OCI-LY7 (cell line): ENCODE results near the gene ANKRD13D. TPM values are rescaled to one million over a fixed set of nuclear protein-coding genes. Genes with fewer than 3 reads are reported as not detected.
A peak's percentile ranks its signal among the peaks of the same experiment; 100 is the strongest.

Experiments
- BruUV-seq: library from RNA; stranded (reverse); fragments of 400-500 nt; replicated peaks from 2 replicates; lab custom pipeline; 2021; lab: Mats Ljungman, UMichigan
- CTCF ChIA-PET: fragments of 300-600 bp; sonication (Branson Sonifier 250); formaldehyde crosslinking; loops from one replicate; lab custom pipeline; 2022; ENCODE audit warnings: antibody characterized with exemption; ENCODE audit not compliant: unreplicated experiment; lab: Charles Lee
- POLR2A ChIA-PET: fragments of 300-600 bp; sonication (Branson Sonifier 250); formaldehyde crosslinking; loops from one replicate; lab custom pipeline; 2022; ENCODE audit warnings: antibody characterized with exemption; lab: Charles Lee
- DNase-seq: peaks from one replicate; pipeline ENCODE4 v3.0.0-alpha.2; 2015; ENCODE audit warnings: low spot score
- H2AFZ ChIP-seq: fragments of 200-600 bp; sonication (generic), shearing (Covaris generic); 2 replicates; pipeline ENCODE4 v1.6.1; 2014; ENCODE audit warnings: mild to moderate bottlenecking, antibody characterized with exemption, low read length, moderate library complexity
- H3K27ac ChIP-seq: fragments of 200-600 bp; sonication (generic); 2 replicates; pipeline ENCODE4 v1.5.1; 2014; ENCODE audit warnings: mixed run types, low read depth, mild to moderate bottlenecking, moderate library complexity, low read length, inconsistent platforms; ENCODE audit not compliant: poor library complexity, severe bottlenecking
- H3K36me3 ChIP-seq: fragments of 200-600 bp; sonication (generic); 2 replicates; pipeline ENCODE4 v1.6.1; 2014; ENCODE audit warnings: mild to moderate bottlenecking, antibody characterized with exemption, low read length, moderate library complexity, mixed read lengths; ENCODE audit not compliant: insufficient read depth
- H3K4me1 ChIP-seq: fragments of 200-600 bp; sonication (generic); 2 replicates; pipeline ENCODE4 v1.5.1; 2014; ENCODE audit warnings: mild to moderate bottlenecking, low read length; ENCODE audit not compliant: insufficient read depth, poor library complexity, severe bottlenecking
- H3K4me2 ChIP-seq: fragments of 200-600 bp; sonication (generic); 2 replicates; pipeline ENCODE4 v1.6.1; 2014; ENCODE audit warnings: mild to moderate bottlenecking, low read length
- H3K4me3 ChIP-seq: fragments of 200-600 bp; sonication (generic); 2 replicates; pipeline ENCODE4 v1.5.1; 2014; ENCODE audit warnings: mild to moderate bottlenecking, low read depth, low read length; ENCODE audit not compliant: poor library complexity, severe bottlenecking
- H3K79me2 ChIP-seq: fragments of 200-600 bp; sonication (generic); 2 replicates; pipeline ENCODE4 v1.6.1; 2016; ENCODE audit warnings: low read depth, mild to moderate bottlenecking, low read length, moderate library complexity, mixed read lengths; ENCODE audit not compliant: insufficient read depth
- H3K9me2 ChIP-seq: fragments of 200-600 bp; sonication (generic); 2 replicates; pipeline ENCODE4 v1.6.1; 2016; ENCODE audit warnings: mild to moderate bottlenecking, low read length, mixed read lengths; ENCODE audit not compliant: insufficient read depth
- H3K9me3 ChIP-seq: fragments of 200-600 bp; sonication (generic); 2 replicates; pipeline ENCODE4 v1.6.1; 2014; ENCODE audit warnings: mild to moderate bottlenecking, mixed run types, low read length, mixed read lengths
- H4K20me1 ChIP-seq: fragments of 200-600 bp; sonication (generic); 2 replicates; pipeline ENCODE4 v1.6.1; 2014; ENCODE audit warnings: mild to moderate bottlenecking, antibody characterized with exemption, low read length, moderate library complexity, mixed read lengths; ENCODE audit not compliant: insufficient read depth
- EZH2phosphoT487 ChIP-seq: fragments of 200-600 bp; sonication (generic); IDR thresholded peaks from 2 replicates; pipeline ENCODE4 v1.6.1; 2018; ENCODE audit warnings: low read depth, borderline replicate concordance, mild to moderate bottlenecking, mixed run types, antibody characterized with exemption, low read length, moderate library complexity, mixed read lengths
- intact Hi-C: fragments of 100-400 bp; cut with micrococcal nuclease; formaldehyde crosslinking; loops from one replicate; pipeline ENCODE4 v1.10.0; 2022; ENCODE audit not compliant: unreplicated experiment
- total RNA-seq, 2 experiments: library from RNA; depleted of rRNA in 1 of 2; stranded (reverse); fragments of >200 nt in 1 of 2; shearing (Covaris generic) in 1 of 2; gene quantifications; 2 replicates each; pipeline ENCODE4 v1.2.3, GENCODE V29; 2014 to 2022
- TF ChIP-seq, protein P1 (sequence below): fragments of 200-600 bp; sonication (generic); conservative IDR thresholded peaks from 2 replicates; pipeline ENCODE4 v1.5.1; 2014; ENCODE audit warnings: mild to moderate bottlenecking, antibody characterized with exemption, low read length, moderate library complexity, mixed read lengths

ANKRD13D gene
- total RNA-seq, 2 experiments from 2014 or later = 119 to 136 TPM

- H3K9me2 ChIP-seq = no peaks in the 10 kb centered on the region
- peaks cover 18% of the 10 kb centered on the region; the same call in 1 of the 2 replicates for H3K79me2 ChIP-seq
- no TSS peak for BruUV-seq
- intact Hi-C loops = no loop called here
- H3K36me3 ChIP-seq = peaks cover 84% of the 10 kb centered on the region
- DNase-seq = no peak
- no peak overlapping the region for H3K27ac ChIP-seq
- H3K4me2 ChIP-seq = peak overlapping the region; percentile 10; the same call in 1 of the 2 replicates
- no peak overlapping the region for H2AFZ ChIP-seq
- CTCF ChIA-PET = interaction anchor here (0.6 to 0.7 kb wide), 2 partner anchors 12 to 28 kb away, joined by 3 to 4 read pairs; no protein-coding TSS in a partner anchor
- POLR2A ChIA-PET = interaction anchor here (1.0 to 1.3 kb wide), 2 partner anchors 17 to 26 kb away, joined by 3 to 5 read pairs; no protein-coding TSS in a partner anchor
- H4K20me1 ChIP-seq = no peaks in the 10 kb centered on the region
- TF ChIP-seq EZH2phosphoT487 = no peak
- TF ChIP-seq, protein P1, sequence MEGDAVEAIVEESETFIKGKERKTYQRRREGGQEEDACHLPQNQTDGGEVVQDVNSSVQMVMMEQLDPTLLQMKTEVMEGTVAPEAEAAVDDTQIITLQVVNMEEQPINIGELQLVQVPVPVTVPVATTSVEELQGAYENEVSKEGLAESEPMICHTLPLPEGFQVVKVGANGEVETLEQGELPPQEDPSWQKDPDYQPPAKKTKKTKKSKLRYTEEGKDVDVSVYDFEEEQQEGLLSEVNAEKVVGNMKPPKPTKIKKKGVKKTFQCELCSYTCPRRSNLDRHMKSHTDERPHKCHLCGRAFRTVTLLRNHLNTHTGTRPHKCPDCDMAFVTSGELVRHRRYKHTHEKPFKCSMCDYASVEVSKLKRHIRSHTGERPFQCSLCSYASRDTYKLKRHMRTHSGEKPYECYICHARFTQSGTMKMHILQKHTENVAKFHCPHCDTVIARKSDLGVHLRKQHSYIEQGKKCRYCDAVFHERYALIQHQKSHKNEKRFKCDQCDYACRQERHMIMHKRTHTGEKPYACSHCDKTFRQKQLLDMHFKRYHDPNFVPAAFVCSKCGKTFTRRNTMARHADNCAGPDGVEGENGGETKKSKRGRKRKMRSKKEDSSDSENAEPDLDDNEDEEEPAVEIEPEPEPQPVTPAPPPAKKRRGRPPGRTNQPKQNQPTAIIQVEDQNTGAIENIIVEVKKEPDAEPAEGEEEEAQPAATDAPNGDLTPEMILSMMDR = no peak
- no peak overlapping the region for H3K4me3 ChIP-seq
- peaks cover 28% of the 10 kb centered on the region for H3K9me3 ChIP-seq
- peaks cover 25% of the 10 kb centered on the region for H3K4me1 ChIP-seq
Observed at GRCh38 chr11:67293090-67293489, 4.0 kb downstream of the ANKRD13D start.

DNA sequence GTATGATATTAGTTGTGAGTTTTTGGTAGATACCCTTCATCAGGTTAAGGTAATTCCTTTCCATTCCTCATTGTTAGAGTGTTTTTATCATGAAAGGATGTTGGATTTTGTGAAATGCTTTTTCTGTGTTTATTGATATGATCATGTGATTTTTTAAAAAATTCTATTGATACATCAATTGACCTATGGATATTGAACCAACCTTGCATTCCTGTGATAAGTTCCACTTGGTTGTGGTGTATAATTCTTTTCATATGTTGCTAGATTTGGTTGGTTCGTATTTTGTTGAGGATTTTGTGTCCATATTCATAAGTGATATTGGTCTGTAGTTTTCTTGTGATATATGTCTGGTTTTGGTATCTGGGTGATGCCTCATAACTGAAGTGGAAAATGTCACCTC is 6.7 kb downstream of the ANKRD13D start:
- H3K4me3 ChIP-seq = no peak overlapping the region
- intact Hi-C loops = no loop called here
- TSS peak; percentile 13 for BruUV-seq
- peaks cover 28% of the 10 kb centered on the region for H3K9me3 ChIP-seq
- no peaks in the 10 kb centered on the region for H3K9me2 ChIP-seq
- CTCF ChIA-PET = no interaction called here
- TF ChIP-seq, protein P1 = no peak
- TF ChIP-seq EZH2phosphoT487 = no peak
- H2AFZ ChIP-seq = no peak overlapping the region
- H3K4me2 ChIP-seq = no peak overlapping the region
- H3K27ac ChIP-seq = no peak overlapping the region
- no peaks in the 10 kb centered on the region for H4K20me1 ChIP-seq
- POLR2A ChIA-PET = no interaction called here
- peaks cover 4% of the 10 kb centered on the region; the same call in 1 of the 2 replicates for H3K79me2 ChIP-seq
- H3K4me1 ChIP-seq = peaks cover 11% of the 10 kb centered on the region
- H3K36me3 ChIP-seq = peaks cover 98% of the 10 kb centered on the region
- DNase-seq = peak; percentile 55

- POLR2A ChIA-PET = no interaction called here
- peaks cover 92% of the 10 kb centered on the region for H3K36me3 ChIP-seq
- no peak overlapping the region for H3K4me2 ChIP-seq
- intact Hi-C loops = no loop called here
- CTCF ChIA-PET = interaction anchor here (0.6 kb wide), 1 partner anchor 37 kb away, joined by 6 read pairs; no protein-coding TSS in a partner anchor
- H3K79me2 ChIP-seq = peaks cover 3% of the 10 kb centered on the region; the same call in 1 of the 2 replicates
- H4K20me1 ChIP-seq = no peaks in the 10 kb centered on the region
- BruUV-seq = no TSS peak
- H3K27ac ChIP-seq = no peak overlapping the region
- H3K4me1 ChIP-seq = no peaks in the 10 kb centered on the region
- H2AFZ ChIP-seq = no peak overlapping the region
- H3K4me3 ChIP-seq = no peak overlapping the region
- TF ChIP-seq, protein P1 = no peak
- TF ChIP-seq EZH2phosphoT487 = no peak
- no peak for DNase-seq
- H3K9me3 ChIP-seq = peaks cover 26% of the 10 kb centered on the region
- no peaks in the 10 kb centered on the region for H3K9me2 ChIP-seq
Observed at GRCh38 chr11:67298786-67299185, 9.7 kb downstream of the ANKRD13D start.
